HepG2 (cell line): Measurements from ENCODE around the gene RNF149. TPM values are rescaled to one million over a fixed set of nuclear protein-coding genes. Genes with fewer than 3 reads are reported as not detected.
A peak's percentile ranks its signal among the peaks of the same experiment; 100 is the strongest.

Source experiments
- CC2D1A ChIP-seq: sonication (generic); formaldehyde crosslinking; IDR thresholded peaks from 2 replicates; pipeline ENCODE4 v1.8.1; 2023; ENCODE audit warnings: mild to moderate bottlenecking, missing genetic modification reagents
- CHD4 ChIP-seq: fragments of 200-600 bp; sonication (generic); IDR thresholded peaks from 2 replicates; pipeline ENCODE4 v1.7.0; 2017; ENCODE audit warnings: mild to moderate bottlenecking, low read length, borderline replicate concordance
- FOXK1 ChIP-seq: sonication (generic); formaldehyde crosslinking; IDR thresholded peaks from 2 replicates; pipeline ENCODE4 v1.4.0; 2020; ENCODE audit warnings: low read depth, missing genetic modification reagents, borderline replicate concordance
- RNF219 ChIP-seq: sonication (generic); formaldehyde crosslinking; IDR thresholded peaks from 2 replicates; pipeline ENCODE4 v1.5.0; 2020; ENCODE audit warnings: mild to moderate bottlenecking, missing genetic modification reagents
- SMYD3 ChIP-seq: sonication (generic); formaldehyde crosslinking; IDR thresholded peaks from 2 replicates; pipeline ENCODE4 v1.8.1; 2023; ENCODE audit warnings: mild to moderate bottlenecking, missing genetic modification reagents
- SRSF9 ChIP-seq: fragments of 200-400 bp; formaldehyde crosslinking; IDR thresholded peaks from 2 replicates; pipeline ENCODE4 v1.6.1; 2018; ENCODE audit warnings: borderline replicate concordance, mild to moderate bottlenecking, low read depth, low read length; ENCODE audit not compliant: insufficient read depth, poor library complexity, severe bottlenecking
- TFAP4 ChIP-seq: sonication (generic); IDR thresholded peaks from 2 replicates; pipeline ENCODE4 v1.6.1; 2016; ENCODE audit warnings: low read depth, borderline replicate concordance
- ZBTB10 ChIP-seq: sonication (generic); formaldehyde crosslinking; IDR thresholded peaks from 2 replicates; pipeline ENCODE4 v1.4.0; 2020; ENCODE audit warnings: missing genetic modification reagents, borderline replicate concordance
- ZNF142 ChIP-seq: sonication (generic); formaldehyde crosslinking; IDR thresholded peaks from 2 replicates; pipeline ENCODE4 v1.4.0; 2020; ENCODE audit warnings: missing genetic modification reagents
- ZNF335 ChIP-seq: sonication (generic); formaldehyde crosslinking; IDR thresholded peaks from 2 replicates; pipeline ENCODE4 v1.4.0; 2020; ENCODE audit warnings: missing genetic modification reagents
- ZNF766 ChIP-seq: sonication (generic); formaldehyde crosslinking; IDR thresholded peaks from 2 replicates; pipeline ENCODE4 v1.5.0; 2020; ENCODE audit warnings: missing genetic modification reagents, borderline replicate concordance
- ZZZ3 ChIP-seq: sonication (generic); formaldehyde crosslinking; IDR thresholded peaks from 2 replicates; pipeline ENCODE4 v1.4.0; 2020; ENCODE audit warnings: missing genetic modification reagents, mild to moderate bottlenecking, borderline replicate concordance
- polyA plus RNA-seq, 8 experiments: library from polyadenylated mRNA; depleted of rRNA in 3 of 8; stranded (reverse) in 7 of 8; unstranded in 1 of 8; fragments of >200 nt; fragmentation: Illumina TruSeq in 4 of 8; extraction: Trizol in 4 of 8; gene quantifications; 2 replicates each; pipeline versions ENCODE4 v1.2.1 to v1.2.3, GENCODE V29; 2011 to 2016; ENCODE audit warnings: low read depth in 4 of 8, missing spikeins in 1 of 8, mixed read lengths in 1 of 8; ENCODE audit not compliant: insufficient read depth in 1 of 8
- total RNA-seq, 5 experiments: library from RNA; depleted of rRNA; stranded (reverse); fragments of >200 nt; fragmentation: Illumina TruSeq; extraction: Trizol; gene quantifications; 2 replicates each; pipeline ENCODE4 v1.2.3, GENCODE V29; 2016; ENCODE audit warnings: low read depth in 1 of 5
- TF ChIP-seq, protein P1 (sequence below): sonication (generic); formaldehyde crosslinking; IDR thresholded peaks from 2 replicates; pipeline ENCODE4 v1.8.1; 2023; ENCODE audit warnings: missing genetic modification reagents, inconsistent platforms, borderline replicate concordance

The RNF149 gene
- total and polyA plus RNA-seq, 2 of the 13 experiments (the other 11 are each of a cell fraction or from before 2014, with no cell fraction given): 87.6 to 109 TPM

- no peak for TF ChIP-seq SMYD3 (CRISPR knock-in tag)
- TF ChIP-seq ZNF142 (CRISPR knock-in tag): peak; percentile 52; the same call in 1 of the 2 replicates
- no peak for TF ChIP-seq ZZZ3
- TF ChIP-seq, protein P1, sequence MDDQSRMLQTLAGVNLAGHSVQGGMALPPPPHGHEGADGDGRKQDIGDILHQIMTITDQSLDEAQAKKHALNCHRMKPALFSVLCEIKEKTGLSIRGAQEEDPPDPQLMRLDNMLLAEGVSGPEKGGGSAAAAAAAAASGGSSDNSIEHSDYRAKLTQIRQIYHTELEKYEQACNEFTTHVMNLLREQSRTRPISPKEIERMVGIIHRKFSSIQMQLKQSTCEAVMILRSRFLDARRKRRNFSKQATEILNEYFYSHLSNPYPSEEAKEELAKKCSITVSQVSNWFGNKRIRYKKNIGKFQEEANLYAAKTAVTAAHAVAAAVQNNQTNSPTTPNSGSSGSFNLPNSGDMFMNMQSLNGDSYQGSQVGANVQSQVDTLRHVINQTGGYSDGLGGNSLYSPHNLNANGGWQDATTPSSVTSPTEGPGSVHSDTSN (CRISPR knock-in tag): no peak
- no peak for TF ChIP-seq ZBTB10
- no peak for TF ChIP-seq RNF219 (CRISPR knock-in tag)
- TF ChIP-seq TFAP4: no peak
- no peak for TF ChIP-seq ZNF766
- no peak for TF ChIP-seq SRSF9
- no peak for TF ChIP-seq ZNF335 (CRISPR knock-in tag)
- TF ChIP-seq FOXK1: 0 out of 2 replicates have a peak, but pooled peaks have one; percentile 43
- TF ChIP-seq CC2D1A (CRISPR knock-in tag): no peak
- no peak for TF ChIP-seq CHD4
Observed at GRCh38 chr2:101234169-101234938, 74.1 kb downstream of the RNF149 start (continued).
